ENCODE measurements around the gene ACVR1.

DNA sequence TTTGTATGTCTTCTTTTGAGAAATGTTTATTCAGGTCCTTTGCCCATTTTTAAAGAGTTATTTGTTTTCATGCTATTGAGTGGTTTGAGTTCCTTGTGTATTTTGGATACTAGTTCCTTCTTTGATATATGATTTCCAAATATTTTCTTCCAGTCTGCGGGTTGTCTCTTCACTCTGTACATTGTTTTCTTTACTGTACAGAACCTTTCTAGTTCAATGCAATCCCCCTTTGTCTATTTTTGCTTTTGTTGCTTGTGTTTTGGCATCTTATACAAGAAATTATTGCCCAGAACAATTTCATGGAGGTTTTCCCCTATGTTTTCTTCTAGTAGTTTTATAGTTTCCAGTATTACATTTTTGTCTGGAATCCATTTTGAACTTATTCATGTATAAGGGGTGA, 185.0 kb downstream of the ACVR1 start:
- TF ChIP-seq, protein P1, sequence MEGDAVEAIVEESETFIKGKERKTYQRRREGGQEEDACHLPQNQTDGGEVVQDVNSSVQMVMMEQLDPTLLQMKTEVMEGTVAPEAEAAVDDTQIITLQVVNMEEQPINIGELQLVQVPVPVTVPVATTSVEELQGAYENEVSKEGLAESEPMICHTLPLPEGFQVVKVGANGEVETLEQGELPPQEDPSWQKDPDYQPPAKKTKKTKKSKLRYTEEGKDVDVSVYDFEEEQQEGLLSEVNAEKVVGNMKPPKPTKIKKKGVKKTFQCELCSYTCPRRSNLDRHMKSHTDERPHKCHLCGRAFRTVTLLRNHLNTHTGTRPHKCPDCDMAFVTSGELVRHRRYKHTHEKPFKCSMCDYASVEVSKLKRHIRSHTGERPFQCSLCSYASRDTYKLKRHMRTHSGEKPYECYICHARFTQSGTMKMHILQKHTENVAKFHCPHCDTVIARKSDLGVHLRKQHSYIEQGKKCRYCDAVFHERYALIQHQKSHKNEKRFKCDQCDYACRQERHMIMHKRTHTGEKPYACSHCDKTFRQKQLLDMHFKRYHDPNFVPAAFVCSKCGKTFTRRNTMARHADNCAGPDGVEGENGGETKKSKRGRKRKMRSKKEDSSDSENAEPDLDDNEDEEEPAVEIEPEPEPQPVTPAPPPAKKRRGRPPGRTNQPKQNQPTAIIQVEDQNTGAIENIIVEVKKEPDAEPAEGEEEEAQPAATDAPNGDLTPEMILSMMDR (IDR thresholded peaks at IDR 0.05): no peak
- TF ChIP-seq POLR2A (IDR thresholded peaks at IDR 0.05): no peak

Measured in esophagus squamous epithelium (tissue), 4 donors.